ENCODE data around the gene NID1.

- TF ChIP-seq, protein P1, sequence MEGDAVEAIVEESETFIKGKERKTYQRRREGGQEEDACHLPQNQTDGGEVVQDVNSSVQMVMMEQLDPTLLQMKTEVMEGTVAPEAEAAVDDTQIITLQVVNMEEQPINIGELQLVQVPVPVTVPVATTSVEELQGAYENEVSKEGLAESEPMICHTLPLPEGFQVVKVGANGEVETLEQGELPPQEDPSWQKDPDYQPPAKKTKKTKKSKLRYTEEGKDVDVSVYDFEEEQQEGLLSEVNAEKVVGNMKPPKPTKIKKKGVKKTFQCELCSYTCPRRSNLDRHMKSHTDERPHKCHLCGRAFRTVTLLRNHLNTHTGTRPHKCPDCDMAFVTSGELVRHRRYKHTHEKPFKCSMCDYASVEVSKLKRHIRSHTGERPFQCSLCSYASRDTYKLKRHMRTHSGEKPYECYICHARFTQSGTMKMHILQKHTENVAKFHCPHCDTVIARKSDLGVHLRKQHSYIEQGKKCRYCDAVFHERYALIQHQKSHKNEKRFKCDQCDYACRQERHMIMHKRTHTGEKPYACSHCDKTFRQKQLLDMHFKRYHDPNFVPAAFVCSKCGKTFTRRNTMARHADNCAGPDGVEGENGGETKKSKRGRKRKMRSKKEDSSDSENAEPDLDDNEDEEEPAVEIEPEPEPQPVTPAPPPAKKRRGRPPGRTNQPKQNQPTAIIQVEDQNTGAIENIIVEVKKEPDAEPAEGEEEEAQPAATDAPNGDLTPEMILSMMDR (IDR thresholded peaks at IDR 0.05 in 2 of 3, conservative IDR thresholded peaks at IDR 0.05 in 1 of 3; ENCODE audit: insufficient read depth in 2 of 3, low read depth in 1 of 3, low read length in 3 of 3), result no peak
- TF ChIP-seq CEBPB (tag; IDR thresholded peaks at IDR 0.05) (no peak), EHMT2 (IDR thresholded peaks at IDR 0.05) (no peak), POLR2AphosphoS5 (IDR thresholded peaks at IDR 0.05; ENCODE audit: control insufficient read depth, insufficient read depth, low read depth, low read length) (no peak)
- TF ChIP-seq, protein P2, sequence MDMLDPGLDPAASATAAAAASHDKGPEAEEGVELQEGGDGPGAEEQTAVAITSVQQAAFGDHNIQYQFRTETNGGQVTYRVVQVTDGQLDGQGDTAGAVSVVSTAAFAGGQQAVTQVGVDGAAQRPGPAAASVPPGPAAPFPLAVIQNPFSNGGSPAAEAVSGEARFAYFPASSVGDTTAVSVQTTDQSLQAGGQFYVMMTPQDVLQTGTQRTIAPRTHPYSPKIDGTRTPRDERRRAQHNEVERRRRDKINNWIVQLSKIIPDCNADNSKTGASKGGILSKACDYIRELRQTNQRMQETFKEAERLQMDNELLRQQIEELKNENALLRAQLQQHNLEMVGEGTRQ (CRISPR knock-in tag; IDR thresholded peaks at IDR 0.05), result no peak
Measured at GRCh38 chr1:236051242-236051791, 13.6 kb downstream of the NID1 start.

Data from K562 (cell line).